WTC11 (cell line): ENCODE measurements around the gene REEP1.

ENCODE experiments used
- ARID4B ChIP-seq: sonication (generic); formaldehyde crosslinking; IDR thresholded peaks from 2 replicates; pipeline ENCODE4 v1.8.0; 2023; ENCODE audit warnings: missing genetic modification reagents, mild to moderate bottlenecking, borderline replicate concordance
- E2F4 ChIP-seq: sonication (generic); formaldehyde crosslinking; IDR thresholded peaks from 2 replicates; pipeline ENCODE4 v1.8.1; 2022; ENCODE audit warnings: low read depth, mild to moderate bottlenecking, moderate library complexity, missing genetic modification reagents, borderline replicate concordance
- EMX1 ChIP-seq: fragments of 250-450 bp; sonication (Bioruptor Pico); IDR thresholded peaks from 2 replicates; pipeline ENCODE4 v1.8.0; 2021; ENCODE audit warnings: mild to moderate bottlenecking
- IRF2 ChIP-seq: sonication (generic); formaldehyde crosslinking; IDR thresholded peaks from 2 replicates; pipeline ENCODE4 v1.8.0; 2022; ENCODE audit warnings: low read depth, missing genetic modification reagents, borderline replicate concordance
- NR1H2 ChIP-seq: sonication (generic); formaldehyde crosslinking; IDR thresholded peaks from 2 replicates; pipeline ENCODE4 v1.9.0; 2021; ENCODE audit warnings: mild to moderate bottlenecking, moderate library complexity, missing genetic modification reagents
- SP1 ChIP-seq: sonication (generic); formaldehyde crosslinking; conservative IDR thresholded peaks from 2 replicates; pipeline ENCODE4 v1.8.1; 2022; ENCODE audit warnings: missing genetic modification reagents
- TF ChIP-seq, protein P1 (sequence below): fragments of 200-600 bp; IDR thresholded peaks from 2 replicates; pipeline ENCODE4 v1.8.0; 2022; ENCODE audit warnings: antibody characterized with exemption

GRCh38 chr2:86300496-86300895, 36.9 kb downstream of the REEP1 start:
- TF ChIP-seq E2F4 (CRISPR knock-in tag) (no peak), IRF2 (no peak), EMX1 (CRISPR knock-in tag) (no peak), NR1H2 (no peak), ARID4B (CRISPR knock-in tag) (no peak), SP1 (CRISPR knock-in tag) (no peak)
- TF ChIP-seq, protein P1, sequence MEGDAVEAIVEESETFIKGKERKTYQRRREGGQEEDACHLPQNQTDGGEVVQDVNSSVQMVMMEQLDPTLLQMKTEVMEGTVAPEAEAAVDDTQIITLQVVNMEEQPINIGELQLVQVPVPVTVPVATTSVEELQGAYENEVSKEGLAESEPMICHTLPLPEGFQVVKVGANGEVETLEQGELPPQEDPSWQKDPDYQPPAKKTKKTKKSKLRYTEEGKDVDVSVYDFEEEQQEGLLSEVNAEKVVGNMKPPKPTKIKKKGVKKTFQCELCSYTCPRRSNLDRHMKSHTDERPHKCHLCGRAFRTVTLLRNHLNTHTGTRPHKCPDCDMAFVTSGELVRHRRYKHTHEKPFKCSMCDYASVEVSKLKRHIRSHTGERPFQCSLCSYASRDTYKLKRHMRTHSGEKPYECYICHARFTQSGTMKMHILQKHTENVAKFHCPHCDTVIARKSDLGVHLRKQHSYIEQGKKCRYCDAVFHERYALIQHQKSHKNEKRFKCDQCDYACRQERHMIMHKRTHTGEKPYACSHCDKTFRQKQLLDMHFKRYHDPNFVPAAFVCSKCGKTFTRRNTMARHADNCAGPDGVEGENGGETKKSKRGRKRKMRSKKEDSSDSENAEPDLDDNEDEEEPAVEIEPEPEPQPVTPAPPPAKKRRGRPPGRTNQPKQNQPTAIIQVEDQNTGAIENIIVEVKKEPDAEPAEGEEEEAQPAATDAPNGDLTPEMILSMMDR = no peak
